ENCODE data around the gene FCGBP.
"Not testable (repeated sequence)": the region's sequence is repeated elsewhere in the genome, so short reads cannot be mapped to it uniquely, and the experiment has no call there.

Gene FCGBP

GRCh38 chr19:39917561-39918182 lies 16.8 kb downstream of the FCGBP start:
- Mint-ChIP-seq H3K36me3 (ENCODE audit: low read depth) (no peaks in the 10 kb centered on the region), H3K27ac (no peak overlapping the region), H3K27me3 (no peaks in the 10 kb centered on the region)

GRCh38 chr19:39916851-39917396 lies 17.5 kb downstream of the FCGBP start:
- Mint-ChIP-seq H3K36me3 (ENCODE audit: low read depth) (no peaks in the 10 kb centered on the region), H3K9me3 (no peaks in the 10 kb centered on the region), H3K27me3 (no peaks in the 10 kb centered on the region), H3K4me3 (no peak overlapping the region), H3K4me1 (peaks cover 1% of the 10 kb centered on the region), H3K27ac (no peak overlapping the region)
- no peak for ATAC-seq
- DNase-seq, result no peak

More at GRCh38 chr19:39917561-39918182, 16.8 kb downstream of the FCGBP start:
- no peak for DNase-seq
- Mint-ChIP-seq H3K9me3 (no peaks in the 10 kb centered on the region), H3K4me3 (no peak overlapping the region), H3K4me1 (peaks cover 1% of the 10 kb centered on the region)
- ATAC-seq, result no peak

GRCh38 chr19:39916236-39916635 lies 18.2 kb downstream of the FCGBP start:
- Mint-ChIP-seq H3K9me3 (no peaks in the 10 kb centered on the region), H3K4me3 (no peak overlapping the region), H3K36me3 (ENCODE audit: low read depth) (no peaks in the 10 kb centered on the region), H3K27me3 (no peaks in the 10 kb centered on the region), H3K27ac (no peak overlapping the region), H3K4me1 (peaks cover 1% of the 10 kb centered on the region)
- ATAC-seq (no peak), DNase-seq (no peak)

GRCh38 chr19:39915848-39916215 lies 18.6 kb downstream of the FCGBP start:
- ATAC-seq (no peak), DNase-seq (no peak)
- Mint-ChIP-seq H3K36me3 (ENCODE audit: low read depth) (no peaks in the 10 kb centered on the region), H3K4me3 (no peak overlapping the region), H3K27me3 (no peaks in the 10 kb centered on the region), H3K4me1 (peaks cover 1% of the 10 kb centered on the region), H3K27ac (no peak overlapping the region), H3K9me3 (no peaks in the 10 kb centered on the region)

- ATAC-seq (no peak), DNase-seq (no peak)
- Mint-ChIP-seq H3K36me3 (ENCODE audit: low read depth) (no peaks in the 10 kb centered on the region), H3K4me1 (peaks cover 1% of the 10 kb centered on the region), H3K9me3 (no peaks in the 10 kb centered on the region), H3K27ac (no peak overlapping the region), H3K27me3 (no peaks in the 10 kb centered on the region), H3K4me3 (no peak overlapping the region)
These were observed 19.2 kb downstream of the FCGBP start for GRCh38 chr19:39915101-39915847.

- H3K36me3 Mint-ChIP-seq (ENCODE audit: low read depth), result no peaks in the 10 kb centered on the region
- no peak overlapping the region for H3K27ac Mint-ChIP-seq
These were observed 20.6 kb downstream of the FCGBP start for GRCh38 chr19:39913682-39914333.

GRCh38 chr19:39908803-39909202 lies 25.6 kb downstream of the FCGBP start:
- H3K36me3 Mint-ChIP-seq (ENCODE audit: low read depth), result no peaks in the 10 kb centered on the region
- no peaks in the 10 kb centered on the region for H3K27me3 Mint-ChIP-seq
- DNase-seq (no peak), ATAC-seq (no peak)
- H3K4me3 Mint-ChIP-seq, result no peak overlapping the region
- H3K27ac Mint-ChIP-seq, result no peak overlapping the region
- H3K4me1 Mint-ChIP-seq, result no peaks in the 10 kb centered on the region
- H3K9me3 Mint-ChIP-seq, result no peaks in the 10 kb centered on the region

More at GRCh38 chr19:39913682-39914333, 20.6 kb downstream of the FCGBP start:
- no peak for DNase-seq
- H3K27me3 Mint-ChIP-seq, result no peaks in the 10 kb centered on the region
- ATAC-seq, result no peak
- peaks cover 1% of the 10 kb centered on the region for H3K4me1 Mint-ChIP-seq
- no peaks in the 10 kb centered on the region for H3K9me3 Mint-ChIP-seq
- H3K4me3 Mint-ChIP-seq, result no peak overlapping the region

GRCh38 chr19:39906820-39907611 lies 27.4 kb downstream of the FCGBP start:
- Mint-ChIP-seq H3K27ac (no peak overlapping the region), H3K4me1 (no peaks in the 10 kb centered on the region), H3K9me3 (no peaks in the 10 kb centered on the region), H3K4me3 (no peak overlapping the region), H3K36me3 (ENCODE audit: low read depth) (no peaks in the 10 kb centered on the region), H3K27me3 (no peaks in the 10 kb centered on the region)
- ATAC-seq, result no peak
- no peak for DNase-seq

GRCh38 chr19:39906283-39906682 lies 28.2 kb downstream of the FCGBP start:
- Mint-ChIP-seq H3K4me3 (no peak overlapping the region), H3K9me3 (no peaks in the 10 kb centered on the region), H3K27me3 (no peaks in the 10 kb centered on the region), H3K36me3 (ENCODE audit: low read depth) (no peaks in the 10 kb centered on the region), H3K27ac (no peak overlapping the region), H3K4me1 (no peaks in the 10 kb centered on the region)
- DNase-seq (no peak), ATAC-seq (no peak)

- H3K27ac Mint-ChIP-seq; ATAC-seq; H3K4me3 Mint-ChIP-seq; DNase-seq; H3K36me3 Mint-ChIP-seq (ENCODE audit: low read depth); H3K4me1 Mint-ChIP-seq; H3K9me3 Mint-ChIP-seq; H3K27me3 Mint-ChIP-seq: not testable (repeated sequence)
These were observed 30.8 kb downstream of the FCGBP start for GRCh38 chr19:39903486-39904091.

- not testable (repeated sequence) for H3K4me1 Mint-ChIP-seq; DNase-seq; H3K27me3 Mint-ChIP-seq; ATAC-seq; H3K36me3 Mint-ChIP-seq (ENCODE audit: low read depth); H3K9me3 Mint-ChIP-seq; H3K27ac Mint-ChIP-seq; H3K4me3 Mint-ChIP-seq
These were observed 32.1 kb downstream of the FCGBP start for GRCh38 chr19:39902326-39902725.

- not testable (repeated sequence) for H3K27me3 Mint-ChIP-seq; H3K4me1 Mint-ChIP-seq; DNase-seq; H3K27ac Mint-ChIP-seq; H3K4me3 Mint-ChIP-seq; H3K9me3 Mint-ChIP-seq; ATAC-seq; H3K36me3 Mint-ChIP-seq (ENCODE audit: low read depth)
These were observed 32.8 kb downstream of the FCGBP start for GRCh38 chr19:39901681-39902080.

GRCh38 chr19:39898858-39899257 lies 35.6 kb downstream of the FCGBP start:
- DNase-seq; H3K4me1 Mint-ChIP-seq; H3K4me3 Mint-ChIP-seq; ATAC-seq; H3K36me3 Mint-ChIP-seq (ENCODE audit: low read depth); H3K27me3 Mint-ChIP-seq; H3K9me3 Mint-ChIP-seq: not testable (repeated sequence)
- peak overlapping the region; percentile 50 for H3K27ac Mint-ChIP-seq

Measured in activated naive CD8-positive, alpha-beta T cell treated with anti-CD3 and anti-CD28 coated beads, Interleukin-2, amount 50 U/mL, for 24 hours (primary cell).